RWPE2 (cell line): ENCODE data around the gene LIMA1.

Experiments used
- ATAC-seq: fragments of 200-7000 bp; cut with Tn5 transposase; 3 replicates; pipeline ENCODE4 v1.9.1; 2021; ENCODE audit warnings: low read depth
- DNase-seq: peaks from one replicate; pipeline ENCODE4 v3.0.0-alpha.2; 2020; ENCODE audit warnings: low spot score
- H3K27ac ChIP-seq: fragments of 450-650 bp; 2 replicates; pipeline ENCODE4 v1.5.1; 2017; ENCODE audit warnings: mild to moderate bottlenecking; ENCODE audit not compliant: poor library complexity, severe bottlenecking
- H3K27me3 ChIP-seq: fragments of 250-450 bp; sonication (Bioruptor Pico); 2 replicates; pipeline ENCODE4 v1.5.1; 2021; ENCODE audit warnings: mild to moderate bottlenecking, moderate library complexity; ENCODE audit not compliant: insufficient read depth, poor library complexity, severe bottlenecking
- H3K36me3 ChIP-seq: fragments of 250-450 bp; sonication (Bioruptor Pico); 2 replicates; pipeline ENCODE4 v1.5.1; 2020; ENCODE audit warnings: low read depth, mild to moderate bottlenecking, moderate library complexity
- H3K4me1 ChIP-seq: fragments of 250-450 bp; sonication (Bioruptor Pico); 2 replicates; pipeline ENCODE4 v1.5.1; 2021; ENCODE audit warnings: mild to moderate bottlenecking, moderate library complexity; ENCODE audit not compliant: insufficient read depth, poor library complexity, severe bottlenecking
- H3K4me3 ChIP-seq: fragments of 250-450 bp; sonication (Bioruptor Pico); 2 replicates; pipeline ENCODE4 v1.5.1; 2021; ENCODE audit warnings: mild to moderate bottlenecking, moderate library complexity; ENCODE audit not compliant: severe bottlenecking
- H3K9me3 ChIP-seq: fragments of 250-450 bp; sonication (Bioruptor Pico); 2 replicates; pipeline ENCODE4 v1.5.1; 2021; ENCODE audit warnings: mild to moderate bottlenecking, moderate library complexity; ENCODE audit not compliant: severe bottlenecking
- CTCF ChIP-seq: fragments of 450-650 bp; IDR thresholded peaks from one replicate; pipeline ENCODE4 v1.5.1; 2017; ENCODE audit warnings: mild to moderate bottlenecking, moderate library complexity; ENCODE audit not compliant: poor library complexity, severe bottlenecking

LIMA1 gene

DNA sequence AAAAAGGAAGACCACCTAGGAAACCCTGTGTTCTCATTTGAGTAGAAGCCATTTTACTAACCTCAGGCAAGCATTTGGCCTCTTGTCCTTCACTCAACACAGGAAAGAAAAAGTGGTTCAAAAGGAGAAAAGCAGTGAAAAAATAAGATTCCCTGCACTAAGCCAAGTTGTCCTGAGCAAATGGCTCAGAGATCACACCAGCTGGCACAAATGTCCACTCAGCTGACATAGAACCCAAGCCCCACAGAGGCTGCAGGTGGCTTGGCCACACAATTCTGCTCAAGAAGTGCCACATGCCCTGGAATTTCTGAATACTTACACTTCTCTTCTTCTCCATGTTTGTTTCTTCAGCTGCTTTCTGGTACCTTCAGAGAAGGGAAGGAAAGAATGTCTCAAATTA, 52.0 kb downstream of the LIMA1 start:
- H3K4me1 ChIP-seq, result peaks cover 6% of the 10 kb centered on the region
- no peaks in the 10 kb centered on the region for H3K27me3 ChIP-seq
- H3K36me3 ChIP-seq, result no peaks in the 10 kb centered on the region
- no peak for TF ChIP-seq CTCF
- H3K4me3 ChIP-seq, result no peak overlapping the region
- no peak for DNase-seq
- H3K9me3 ChIP-seq, result no peaks in the 10 kb centered on the region
- no peak for ATAC-seq
- no peak overlapping the region for H3K27ac ChIP-seq

DNA sequence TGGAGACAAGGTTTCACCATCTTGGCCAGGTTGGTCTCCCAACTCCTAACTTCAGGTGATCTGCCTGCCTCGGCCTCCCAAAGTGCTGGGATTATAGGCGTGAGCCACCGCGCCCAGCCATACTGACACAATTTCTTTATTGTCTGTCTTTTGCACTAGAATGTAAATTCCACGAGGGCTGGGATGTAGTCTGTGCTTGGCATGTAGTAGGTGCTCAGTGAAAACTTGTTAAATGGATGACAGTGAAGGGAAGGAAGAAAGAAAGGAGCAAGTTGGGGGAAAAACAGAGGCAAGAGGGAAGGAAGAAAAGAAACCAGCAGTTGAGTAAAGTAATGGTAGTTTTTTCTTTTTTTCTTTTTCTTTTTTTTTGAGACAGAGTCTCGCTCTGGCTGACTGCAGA, 53.1 kb downstream of the LIMA1 start:
- Histone ChIP-seq H3K27me3 (no peaks in the 10 kb centered on the region), H3K9me3 (no peaks in the 10 kb centered on the region), H3K4me1 (peaks cover 6% of the 10 kb centered on the region), H3K4me3 (no peak overlapping the region), H3K36me3 (no peaks in the 10 kb centered on the region), H3K27ac (no peak overlapping the region)
- ATAC-seq (no peak), DNase-seq (no peak)
- no peak for TF ChIP-seq CTCF

- Histone ChIP-seq H3K4me1 (peaks cover 30% of the 10 kb centered on the region), H3K9me3 (no peaks in the 10 kb centered on the region), H3K27ac (peak overlapping the region; percentile 99), H3K36me3 (peaks cover 20% of the 10 kb centered on the region), H3K27me3 (no peaks in the 10 kb centered on the region), H3K4me3 (no peak overlapping the region)
- ATAC-seq (peak; percentile 36), DNase-seq (no peak)
- TF ChIP-seq CTCF, result no peak
Observed at GRCh38 chr12:50224026-50224692, 59.2 kb downstream of the LIMA1 start.

GRCh38 chr12:50222275-50222783, 61.0 kb downstream of the LIMA1 start:
- no peaks in the 10 kb centered on the region for H3K27me3 ChIP-seq
- peak overlapping the region; percentile 99 for H3K27ac ChIP-seq
- peaks cover 38% of the 10 kb centered on the region for H3K36me3 ChIP-seq
- DNase-seq, result no peak
- no peaks in the 10 kb centered on the region for H3K9me3 ChIP-seq
- H3K4me3 ChIP-seq, result peak overlapping the region; percentile 44
- ATAC-seq, result peak; percentile 70
- H3K4me1 ChIP-seq, result peaks cover 46% of the 10 kb centered on the region
- peak; percentile 35 for TF ChIP-seq CTCF
